Pancreas (tissue), 10 donors: Measurements from ENCODE around the gene MED26. TPM values are rescaled to one million over a fixed set of nuclear protein-coding genes. Genes with fewer than 3 reads are reported as not detected.
A peak's percentile ranks its signal among the peaks of the same experiment; 100 is the strongest.

Source experiments
- ATAC-seq, 4 donors: fragments of 200-7000 bp; cut with Tn5 transposase; one replicate each; pipeline versions ENCODE4 v1.8.0 to v1.9.1; 2020; ENCODE audit warnings: mild to moderate bottlenecking in 4 of 4, moderate library complexity in 4 of 4
- DNase-seq, 6 donors: peaks; one replicate each; pipeline ENCODE4 v3.0.0-alpha.2; 2020
- FAIRE-seq: peaks from 2 replicates; lab custom pipeline; 2012; peaks lifted over from hg19 to GRCh38; lab: Jason Lieb, UNC
- H3K27ac ChIP-seq, 4 donors: fragments of 200-600 bp; sonication (generic); 1 replicate in 3 of 4; 2 replicates in 1 of 4; pipeline versions ENCODE4 v1.5.0 to v1.8.0; 2020
- H3K27me3 ChIP-seq, 4 donors: fragments of 200-600 bp; one replicate each; pipeline ENCODE4 v1.8.0; 2021
- H3K36me3 ChIP-seq, 3 donors: fragments of 200-600 bp; sonication (generic) in 1 of 3; one replicate each; pipeline versions ENCODE4 v1.5.0 to v1.8.0; 2020 to 2021
- H3K4me1 ChIP-seq, 3 donors: fragments of 200-600 bp; one replicate each; pipeline ENCODE4 v1.8.0; 2021
- H3K4me3 ChIP-seq, 4 donors: fragments of 200-600 bp; sonication (generic) in 2 of 4; one replicate each; pipeline versions ENCODE4 v1.5.0 to v1.8.0; 2020 to 2021
- H3K9me3 ChIP-seq, 4 donors: fragments of 200-600 bp; one replicate each; pipeline ENCODE4 v1.8.0; 2021
- WGBS, 2 donors: extraction: QIAGEN DNeasy Blood & Tissue Kit; methylation state at CpG; one replicate each; pipeline ENCODE4 v1.1.7; 2013; 5-methylcytosine and 5-hydroxymethylcytosine counted together
- intact Hi-C, 3 donors: fragments of 100-400 bp; cut with DNase I; formaldehyde crosslinking; loops; one replicate each; pipeline versions ENCODE4 v1.11.1 to v1.14.2; 2022
- polyA plus RNA-seq, 2 donors: library from polyadenylated mRNA; stranded (reverse); fragments of 200-250 nt; gene quantifications; one replicate each; pipeline ENCODE4 v1.2.3, GENCODE V29; 2013
- total RNA-seq, 6 donors: library from RNA; stranded (reverse); fragmentation: NEBNext Ultra II Directional in 4 of 6; extraction: Animal tissue kit (Norgen Biotek cat#: 25700) in 4 of 6; gene quantifications; one replicate each; pipeline versions ENCODE4 v1.2.1 to v1.2.4, GENCODE V29; 2021 to 2023
- TF ChIP-seq, protein P1 (sequence below), 4 donors: fragments of 200-600 bp; sonication (generic) in 3 of 4; IDR thresholded peaks; one replicate each; pipeline versions ENCODE4 v1.5.0 to v1.8.0; 2021; ENCODE audit warnings: antibody characterized with exemption in 4 of 4
- donor health status: healthy with polysubstance abuse.
- donor health status: DM: no; HTN: no; CAD: no; lungs with moderate emphysema.
- donor health status: DM: no; HTN: no; CAD: no.
- donor health status: control.
- donor health status: control.
- donor health status: Bipolar disorder and iron deficiency.
- donor health status: DM: yes; HTN: yes; CAD: no.
- donor health status: DM: no; HTN: no; CAD: no.
- donor health status: DM: no; HTN: no; CAD: no.
- donor health status: DM: yes; HTN: yes; CAD: no.

Gene MED26
- total and polyA plus RNA-seq, 8 donors: 3.7 to 7.1 (median 4.0) TPM

DNA sequence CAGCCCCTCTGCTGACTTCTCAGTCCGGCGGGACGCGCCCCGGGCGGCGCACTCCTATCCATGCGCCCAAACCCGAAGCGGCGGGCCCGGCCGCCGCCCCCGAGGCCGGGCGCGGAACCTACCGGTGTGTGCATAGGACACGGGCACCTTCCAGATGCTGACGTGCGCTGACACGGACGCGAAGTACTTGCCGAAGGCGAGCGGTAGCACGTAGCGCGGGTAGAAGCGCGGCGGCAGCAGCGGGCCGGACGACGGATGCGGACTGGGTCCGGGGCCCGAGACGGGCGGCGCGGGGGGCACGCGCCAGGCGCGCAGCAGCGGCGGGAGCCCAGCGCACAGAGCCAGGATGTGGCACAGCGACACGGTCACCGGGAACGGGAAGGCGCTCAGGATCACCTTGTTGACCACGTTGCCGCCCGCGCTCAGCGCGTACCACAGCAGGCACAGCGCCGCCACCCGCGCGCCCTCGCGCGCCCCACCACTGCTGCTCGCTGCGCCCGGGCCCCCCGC lies 56.1 kb downstream of the MED26 start:
- peak in 3 of 6 donors; percentile 33 to 65 (median 50) for DNase-seq
- Histone ChIP-seq H3K4me3 (peak overlapping the region; percentile 83 to 97 (median 92)), H3K4me1 (peaks cover 11 to 38% (median 23%) of the 10 kb centered on the region in 3 donors), H3K36me3 (peaks cover 0 to 22% (median 9%) of the 10 kb centered on the region in 3 donors), H3K27me3 (no peaks in the 10 kb centered on the region), H3K9me3 (no peaks in the 10 kb centered on the region), H3K27ac (peak overlapping the region; percentile 76 to 87 (median 78))
- intact Hi-C loops: loop anchor here in 2 of 3 donors (10.0 kb wide), 1 partner anchor 53 kb away; the partner anchor contains the start of gene MED26 (in 2 of the 2)
- no peak for FAIRE-seq
- WGBS, 2 donors: 0 to 1% methylated on average over 56 to 75 of the region's 75 CpGs
- TF ChIP-seq, protein P1, sequence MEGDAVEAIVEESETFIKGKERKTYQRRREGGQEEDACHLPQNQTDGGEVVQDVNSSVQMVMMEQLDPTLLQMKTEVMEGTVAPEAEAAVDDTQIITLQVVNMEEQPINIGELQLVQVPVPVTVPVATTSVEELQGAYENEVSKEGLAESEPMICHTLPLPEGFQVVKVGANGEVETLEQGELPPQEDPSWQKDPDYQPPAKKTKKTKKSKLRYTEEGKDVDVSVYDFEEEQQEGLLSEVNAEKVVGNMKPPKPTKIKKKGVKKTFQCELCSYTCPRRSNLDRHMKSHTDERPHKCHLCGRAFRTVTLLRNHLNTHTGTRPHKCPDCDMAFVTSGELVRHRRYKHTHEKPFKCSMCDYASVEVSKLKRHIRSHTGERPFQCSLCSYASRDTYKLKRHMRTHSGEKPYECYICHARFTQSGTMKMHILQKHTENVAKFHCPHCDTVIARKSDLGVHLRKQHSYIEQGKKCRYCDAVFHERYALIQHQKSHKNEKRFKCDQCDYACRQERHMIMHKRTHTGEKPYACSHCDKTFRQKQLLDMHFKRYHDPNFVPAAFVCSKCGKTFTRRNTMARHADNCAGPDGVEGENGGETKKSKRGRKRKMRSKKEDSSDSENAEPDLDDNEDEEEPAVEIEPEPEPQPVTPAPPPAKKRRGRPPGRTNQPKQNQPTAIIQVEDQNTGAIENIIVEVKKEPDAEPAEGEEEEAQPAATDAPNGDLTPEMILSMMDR (IDR thresholded peaks at IDR 0.05): no peak
- peak in 1 of 4 donors; percentile 1 for ATAC-seq

DNA sequence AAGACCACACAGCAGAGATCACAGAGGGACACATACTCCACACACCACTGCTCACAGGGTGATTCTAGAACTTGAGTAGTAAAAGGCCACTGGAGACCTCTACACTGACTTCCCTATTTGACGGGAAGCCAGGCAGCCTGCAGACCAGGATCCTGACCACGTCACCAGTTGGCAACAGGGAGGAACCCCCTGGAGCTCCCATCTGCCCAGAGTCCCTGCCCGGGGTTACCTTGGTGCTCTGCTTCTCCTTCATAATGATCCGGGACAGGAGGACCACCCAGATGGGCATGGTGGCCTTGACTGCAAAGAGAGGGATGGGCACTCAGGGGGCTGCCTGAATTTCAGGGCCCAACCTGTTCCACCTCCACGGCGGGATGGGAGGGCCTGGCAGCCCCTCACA lies 56.7 kb downstream of the MED26 start:
- Histone ChIP-seq H3K36me3 (peaks cover 0 to 22% (median 10%) of the 10 kb centered on the region in 3 donors), H3K4me1 (peaks cover 11 to 38% (median 23%) of the 10 kb centered on the region in 3 donors), H3K27ac (peak overlapping the region; percentile 76 to 87 (median 78)), H3K27me3 (no peaks in the 10 kb centered on the region), H3K4me3 (peak overlapping the region; percentile 83 to 97 (median 92)), H3K9me3 (no peaks in the 10 kb centered on the region)
- FAIRE-seq: no peak
- TF ChIP-seq, protein P1 (IDR thresholded peaks at IDR 0.05): no peak
- 5 to 17% methylated on average over 4 to 6 of the region's 6 CpGs for WGBS, 2 donors
- ATAC-seq: no peak
- intact Hi-C loops: loop anchor here in 2 of 3 donors (10.0 kb wide), 1 partner anchor 54 kb away; the partner anchor contains the start of gene MED26 (in 2 of the 2)
- DNase-seq: peak in 1 of 6 donors; percentile 56

DNA sequence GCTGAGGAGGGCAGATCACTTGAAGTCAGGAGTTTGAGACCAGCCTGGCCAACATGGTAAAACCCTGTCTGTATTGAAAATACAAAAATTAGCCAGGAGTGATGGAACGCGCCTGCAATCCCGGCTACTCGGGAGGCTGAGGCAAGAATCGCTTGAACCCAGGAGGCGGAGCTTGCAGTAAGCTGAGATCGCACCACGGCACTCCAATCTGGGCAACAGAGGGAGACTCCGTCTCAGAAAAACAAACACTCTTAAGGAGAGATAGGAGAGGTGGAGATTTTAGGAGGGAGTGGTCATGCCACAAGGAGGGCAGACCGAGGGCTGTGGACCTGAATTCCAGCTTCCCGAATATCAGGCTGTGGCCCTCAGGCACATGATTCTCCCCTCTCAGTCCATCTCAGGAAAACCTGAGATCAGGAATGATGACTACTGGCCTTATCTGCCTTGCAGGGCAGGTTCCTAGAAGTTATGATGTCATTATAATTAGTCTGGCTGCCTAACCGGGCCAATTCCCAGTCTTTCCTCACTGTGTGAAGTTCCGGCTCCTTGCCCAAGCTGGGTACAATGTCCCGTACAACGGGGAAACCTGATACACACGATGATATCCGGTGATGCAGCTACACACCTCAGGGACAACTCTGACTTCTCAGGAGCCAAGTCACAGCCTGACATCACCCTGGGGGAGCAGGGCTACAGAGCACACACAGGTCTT lies 58.2 kb downstream of the MED26 start:
- Histone ChIP-seq H3K4me1 (peaks cover 15 to 50% (median 29%) of the 10 kb centered on the region in 3 donors), H3K4me3 (peak overlapping the region in 1 of 4 donors; percentile 97), H3K27ac (peak overlapping the region; percentile 0 to 87 (median 56)), H3K9me3 (no peaks in the 10 kb centered on the region), H3K36me3 (peaks cover 2 to 20% (median 13%) of the 10 kb centered on the region in 3 donors), H3K27me3 (no peaks in the 10 kb centered on the region)
- no peak for FAIRE-seq
- WGBS, 2 donors: 48 to 50% methylated on average over 17 of the region's 17 CpGs
- peak; percentile 31 to 51 (median 43) for ATAC-seq
- TF ChIP-seq, protein P1 (IDR thresholded peaks at IDR 0.05): no peak
- peak in 4 of 6 donors; percentile 55 to 78 (median 72) for DNase-seq
- intact Hi-C loops: loop anchor here in 2 of 3 donors (10.0 kb wide), 1 partner anchor 55 kb away; the partner anchor contains the start of gene MED26 (in 2 of the 2)

DNA sequence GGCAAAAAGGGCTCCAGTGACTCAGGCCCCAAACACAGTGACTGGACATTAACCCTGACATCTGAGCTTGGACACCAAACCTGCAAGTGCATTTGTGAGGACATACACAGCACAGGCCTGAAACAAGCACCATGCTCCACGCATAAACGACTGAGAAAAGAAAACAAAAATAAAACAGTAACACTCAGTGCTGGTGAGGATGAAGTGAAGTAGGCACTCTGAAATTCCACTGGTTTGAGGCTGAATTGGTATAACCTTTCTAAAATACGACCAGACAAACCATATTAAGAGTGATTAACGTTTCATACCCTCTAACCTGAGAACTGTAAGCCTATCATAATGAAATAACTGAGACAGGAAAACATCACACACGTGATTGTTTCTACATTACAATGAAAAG lies 61.3 kb downstream of the MED26 start:
- TF ChIP-seq, protein P1 (IDR thresholded peaks at IDR 0.05): no peak
- Histone ChIP-seq H3K36me3 (peaks cover 3 to 26% (median 13%) of the 10 kb centered on the region in 3 donors), H3K4me3 (no peak overlapping the region), H3K9me3 (no peaks in the 10 kb centered on the region), H3K4me1 (peaks cover 18 to 52% (median 25%) of the 10 kb centered on the region in 3 donors), H3K27me3 (no peaks in the 10 kb centered on the region), H3K27ac (peak overlapping the region in 2 of 4 donors; percentile 11 to 76)
- 91 to 96% methylated on average over 5 of the region's 5 CpGs for WGBS, 2 donors
- FAIRE-seq (no peak), DNase-seq (no peak), ATAC-seq (no peak)
- intact Hi-C loops: no loop called here
